ENCODE results near the gene GALNT2. TPM values are rescaled to one million over a fixed set of nuclear protein-coding genes. Genes with fewer than 3 reads are reported as not detected.
A peak's percentile ranks its signal among the peaks of the same experiment; 100 is the strongest.

Gene GALNT2
- total and polyA plus RNA-seq, 9 of the 15 experiments (the other 6 are each of a cell fraction or from before 2014, with no cell fraction given), result 1.6 to 106 (median 51.9) TPM

GRCh38 chr1:230205719-230206198, 138.7 kb downstream of the GALNT2 start:
- Histone ChIP-seq H3K4me3 (no peak overlapping the region), H3K27me3 (ENCODE audit: control insufficient read depth in 2 of 2, insufficient read depth in 2 of 2, low read length in 2 of 2) (no peaks in the 10 kb centered on the region), H3K9me1 (ENCODE audit: control insufficient read depth, insufficient read depth, low read length) (peaks cover 12% of the 10 kb centered on the region), H3K9me3 (replicated peaks; ENCODE audit: control insufficient read depth, insufficient read depth, low read depth, low read length) (no peaks in the 10 kb centered on the region), H4K20me1 (replicated peaks; ENCODE audit: control insufficient read depth, insufficient read depth, low read length) (peaks cover 11% of the 10 kb centered on the region; the same call in 1 of the 2 replicates), H3K27ac (ENCODE audit: extremely low read depth, low read depth, low read length) (peak overlapping the region; percentile 45), H3K4me1 (replicated peaks in 1 of 2; ENCODE audit: control insufficient read depth in 2 of 2, insufficient read depth in 2 of 2, low read length in 2 of 2) (peaks cover 16 to 41% of the 10 kb centered on the region in 2 experiments), H3K79me2 (ENCODE audit: control insufficient read depth, insufficient read depth, low read length) (peaks cover 31% of the 10 kb centered on the region), H2AFZ (ENCODE audit: low read depth, low read length) (peak overlapping the region; percentile 21; the same call in 1 of the 2 replicates), H3K36me3 (ENCODE audit: control insufficient read depth, insufficient read depth, low read length) (peaks cover 65% of the 10 kb centered on the region), H3K4me2 (ENCODE audit: insufficient read depth, low read length) (peak overlapping the region; percentile 22; the same call in 1 of the 2 replicates), H3K9ac (ENCODE audit: insufficient read depth in 1 of 2, low read depth in 2 of 2, low read length in 2 of 2) (0 out of 4 replicates have a peak overlapping the region, but pooled peaks of 1 of the 2 experiments have one; percentile 6)
- ChIA-PET POLR2A (interaction anchor here (0.6 to 3.7 kb wide), 15 partner anchors 9 to 928 kb away, joined by 3 to 17 read pairs (median 4); partner anchors contain the start of gene COG2), CTCF (ENCODE audit: low intra/inter-chr PET ratio) (no interaction called here)
- intact Hi-C loops (cut with micrococcal nuclease) (no loop called here), in situ Hi-C loops (cut with MboI) (no loop called here)
- ATAC-seq, result peak; percentile 87
- peak; percentile 92 for FAIRE-seq
- WGBS (ENCODE audit: insufficient coverage, low coverage, missing lambda C conversion rate), result 1% methylated on average over 7 of the region's 7 CpGs
- DNase-seq (ENCODE audit: extremely low read depth in 1 of 4, low spot score in 3 of 4), result peak; percentile 78 to 87 (median 82)
- no TSS peak for BruUV-seq (replicated peaks)
- TF ChIP-seq TCF15 (CRISPR knock-in tag; IDR thresholded peaks at IDR 0.05), result no peak
- no peak for TF ChIP-seq HIVEP1 (CRISPR knock-in tag; IDR thresholded peaks at IDR 0.05)
- peak; percentile 27; the same call in 1 of the 2 replicates for TF ChIP-seq L3MBTL2 (IDR thresholded peaks at IDR 0.05)
- no peak for TF ChIP-seq GMEB1 (CRISPR knock-in tag; IDR thresholded peaks at IDR 0.05)
- TF ChIP-seq ZNF197 (CRISPR knock-in tag; IDR thresholded peaks at IDR 0.05; ENCODE audit: low read depth), result peak; percentile 76; the same call in 1 of the 2 replicates
- TF ChIP-seq EP300 (IDR thresholded peaks at IDR 0.05; ENCODE audit: low read length), result peak; percentile 89
- peak; percentile 80 for TF ChIP-seq ZEB2 (IDR thresholded peaks at IDR 0.05)
- peak; percentile 84 for TF ChIP-seq GATA2 (CRISPR knock-in tag; IDR thresholded peaks at IDR 0.05)
- peak; percentile 72 for TF ChIP-seq ZNF766 (CRISPR knock-in tag; conservative IDR thresholded peaks at IDR 0.05)
- peak; percentile 53; the same call in 1 of the 2 replicates for TF ChIP-seq BCOR (IDR thresholded peaks at IDR 0.05)
- peak; percentile 87 for TF ChIP-seq FOXM1 (IDR thresholded peaks at IDR 0.05; ENCODE audit: low read depth)
- TF ChIP-seq FOXM1 (CRISPR knock-in tag; IDR thresholded peaks at IDR 0.05; ENCODE audit: low read depth), result no peak
- TF ChIP-seq HDAC2 (IDR thresholded peaks at IDR 0.05), result peak; percentile 76; the same call in 1 of the 2 replicates
- TF ChIP-seq TOE1 (IDR thresholded peaks at IDR 0.05; ENCODE audit: borderline replicate concordance), result no peak
- TF ChIP-seq TOE1 (CRISPR knock-in tag; IDR thresholded peaks at IDR 0.05; ENCODE audit: borderline replicate concordance, low read depth), result no peak
- TF ChIP-seq TBL1XR1 (IDR thresholded peaks at IDR 0.05; ENCODE audit: low read length in 2 of 2), result peak in 1 of 2 experiments; percentile 86; a peak in 2 of 4 replicates
- peak in 1 of 2 experiments; percentile 82; a peak in 2 of 4 replicates for TF ChIP-seq ZNF639 (CRISPR knock-in tag; conservative IDR thresholded peaks at IDR 0.05 in 1 of 2, IDR thresholded peaks at IDR 0.05 in 1 of 2)
- no peak for TF ChIP-seq ATF1 (CRISPR knock-in tag; IDR thresholded peaks at IDR 0.05)
- peak; percentile 56 for TF ChIP-seq ATF1 (tag; IDR thresholded peaks at IDR 0.05)
- no peak for TF ChIP-seq ZNF655 (CRISPR knock-in tag; IDR thresholded peaks at IDR 0.05)

Data from K562 (cell line).